Smooth muscle cell (in vitro differentiated cells): Measurements from ENCODE around the gene CCSER2. TPM values are rescaled to one million over a fixed set of nuclear protein-coding genes. Genes with fewer than 3 reads are reported as not detected.

Source experiments
- DNase-seq: peaks from one replicate; lab custom pipeline; 2025; ENCODE audit not compliant: unreplicated experiment; lab: John Stamatoyannopoulos, UW
- H2AFZ ChIP-seq: fragments of 200-600 bp; sonication (generic); 2 replicates; pipeline ENCODE4 v1.6.0; 2016; ENCODE audit warnings: antibody characterized with exemption, low read depth, mild to moderate bottlenecking
- H3F3A ChIP-seq: fragments of 200-600 bp; sonication (generic); 2 replicates; pipeline ENCODE4 v1.6.0; 2017; ENCODE audit warnings: antibody characterized with exemption, low read depth
- H3K27ac ChIP-seq: fragments of 200-600 bp; sonication (generic); 2 replicates; pipeline ENCODE4 v1.5.1; 2016; ENCODE audit warnings: low read depth, mild to moderate bottlenecking
- H3K27me3 ChIP-seq: fragments of 200-600 bp; sonication (generic); 2 replicates; pipeline ENCODE4 v1.6.1; 2016; ENCODE audit warnings: low read depth, mild to moderate bottlenecking
- H3K36me3 ChIP-seq: fragments of 200-600 bp; sonication (generic); 2 replicates; pipeline ENCODE4 v1.5.1; 2016; ENCODE audit warnings: low read depth
- H3K4me1 ChIP-seq: fragments of 200-600 bp; sonication (generic); 2 replicates; pipeline ENCODE4 v1.5.1; 2016; ENCODE audit warnings: low read depth
- H3K4me2 ChIP-seq: fragments of 200-600 bp; sonication (generic); 2 replicates; pipeline ENCODE4 v1.6.0; 2016; ENCODE audit warnings: mild to moderate bottlenecking
- H3K4me3 ChIP-seq: fragments of 200-600 bp; sonication (generic); 2 replicates; pipeline ENCODE4 v1.5.1; 2016; ENCODE audit warnings: mild to moderate bottlenecking
- H3K79me2 ChIP-seq: fragments of 200-600 bp; sonication (generic); 2 replicates; pipeline ENCODE4 v1.6.0; 2016; ENCODE audit warnings: low read depth, mild to moderate bottlenecking
- H3K9ac ChIP-seq: fragments of 200-600 bp; sonication (generic); 2 replicates; pipeline ENCODE4 v1.6.0; 2016; ENCODE audit warnings: low read depth
- H3K9me3 ChIP-seq: fragments of 200-600 bp; sonication (generic); replicated peaks from 2 replicates; pipeline ENCODE4 v1.5.1; 2016; ENCODE audit warnings: low read depth
- H4K20me1 ChIP-seq: fragments of 200-600 bp; sonication (generic); 2 replicates; pipeline ENCODE4 v1.6.0; 2016; ENCODE audit warnings: low read depth
- CTCF ChIP-seq: fragments of 200-600 bp; sonication (generic); IDR thresholded peaks from 2 replicates; pipeline ENCODE4 v1.5.1; 2017; ENCODE audit warnings: borderline replicate concordance, mild to moderate bottlenecking, antibody characterized with exemption; ENCODE audit not compliant: insufficient read depth, poor library complexity, severe bottlenecking
- WGBS: methylation state at CpG from one replicate; pipeline ENCODE4 v1.1.7; 2016; ENCODE audit warnings: low lambda C conversion rate; 5-methylcytosine and 5-hydroxymethylcytosine counted together
- polyA plus RNA-seq: library from polyadenylated mRNA; unstranded; fragments of >200 nt; fragmentation: Nextera tagmentation; extraction: Ambion mirVana; gene quantifications from 2 replicates; pipeline ENCODE4 v1.2.1, GENCODE V29; 2016
- total RNA-seq: library from RNA; depleted of rRNA; stranded (reverse); fragments of >200 nt; gene quantifications from 2 replicates; pipeline ENCODE4 v1.2.3, GENCODE V29; 2014

Gene CCSER2
- total and polyA plus RNA-seq, 2 experiments from 2014 or later = 32.8 to 42.1 TPM

DNA sequence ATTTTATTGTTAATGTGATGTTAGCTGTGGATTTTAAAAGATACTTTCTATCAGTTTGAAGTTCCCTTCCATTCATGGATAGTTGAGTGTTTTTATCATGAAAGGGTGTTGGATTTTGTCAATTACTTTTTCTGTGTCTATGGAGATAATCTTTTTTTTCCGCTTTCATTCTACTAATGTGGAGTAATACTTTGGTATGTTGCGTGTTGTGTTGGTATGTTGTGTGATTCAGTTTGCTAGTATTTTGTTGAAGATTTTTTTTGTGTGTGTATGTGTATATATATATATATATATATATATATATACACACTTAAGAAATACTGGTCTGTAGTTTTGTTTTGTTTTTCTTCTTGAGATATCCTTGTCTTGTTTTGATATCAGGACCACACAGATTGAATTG is 100.3 kb downstream of the CCSER2 start:
- H3K4me1 ChIP-seq = peaks cover 25% of the 10 kb centered on the region
- H4K20me1 ChIP-seq = peaks cover 25% of the 10 kb centered on the region
- H3K4me2 ChIP-seq = no peak overlapping the region
- H3K27ac ChIP-seq = peak overlapping the region; percentile 29
- 96% methylated on average over 2 of the region's 2 CpGs for WGBS
- peaks cover 70% of the 10 kb centered on the region for H3K79me2 ChIP-seq
- no peaks in the 10 kb centered on the region for H3K36me3 ChIP-seq
- TF ChIP-seq CTCF = no peak
- H3K9ac ChIP-seq = no peak overlapping the region
- no peak overlapping the region for H3K4me3 ChIP-seq
- no peak for DNase-seq
- no peaks in the 10 kb centered on the region for H3K9me3 ChIP-seq
- H2AFZ ChIP-seq = no peak overlapping the region
- no peaks in the 10 kb centered on the region for H3K27me3 ChIP-seq
- H3F3A ChIP-seq = peaks cover 12% of the 10 kb centered on the region

- peak; percentile 57 for TF ChIP-seq CTCF
- WGBS = 74% methylated on average over 2 of the region's 2 CpGs
Measured at GRCh38 chr10:84429926-84430520, 101.6 kb downstream of the CCSER2 start.

GRCh38 chr10:84432891-84433290 is 104.5 kb downstream of the CCSER2 start:
- WGBS = 84% methylated on average over 5 of the region's 5 CpGs
- no peaks in the 10 kb centered on the region for H3K27me3 ChIP-seq
- no peak overlapping the region for H3K4me2 ChIP-seq
- peaks cover 79% of the 10 kb centered on the region for H3K79me2 ChIP-seq
- no peak overlapping the region for H3K4me3 ChIP-seq
- no peaks in the 10 kb centered on the region for H3K36me3 ChIP-seq
- H4K20me1 ChIP-seq = peaks cover 30% of the 10 kb centered on the region
- H3F3A ChIP-seq = no peaks in the 10 kb centered on the region
- no peak for TF ChIP-seq CTCF
- H3K4me1 ChIP-seq = no peaks in the 10 kb centered on the region
- H2AFZ ChIP-seq = no peak overlapping the region
- DNase-seq = no peak
- no peak overlapping the region for H3K9ac ChIP-seq
- no peaks in the 10 kb centered on the region for H3K9me3 ChIP-seq
- no peak overlapping the region for H3K27ac ChIP-seq

More at GRCh38 chr10:84429926-84430520, 101.6 kb downstream of the CCSER2 start:
- Histone ChIP-seq H3K36me3 (no peaks in the 10 kb centered on the region), H4K20me1 (peaks cover 25% of the 10 kb centered on the region), H3K9me3 (no peaks in the 10 kb centered on the region), H3K4me1 (peaks cover 14% of the 10 kb centered on the region), H2AFZ (no peak overlapping the region), H3K4me3 (no peak overlapping the region), H3K9ac (no peak overlapping the region), H3K27me3 (no peaks in the 10 kb centered on the region), H3K27ac (no peak overlapping the region), H3K4me2 (no peak overlapping the region), H3K79me2 (peaks cover 79% of the 10 kb centered on the region), H3F3A (peaks cover 4% of the 10 kb centered on the region)
- DNase-seq = no peak

DNA sequence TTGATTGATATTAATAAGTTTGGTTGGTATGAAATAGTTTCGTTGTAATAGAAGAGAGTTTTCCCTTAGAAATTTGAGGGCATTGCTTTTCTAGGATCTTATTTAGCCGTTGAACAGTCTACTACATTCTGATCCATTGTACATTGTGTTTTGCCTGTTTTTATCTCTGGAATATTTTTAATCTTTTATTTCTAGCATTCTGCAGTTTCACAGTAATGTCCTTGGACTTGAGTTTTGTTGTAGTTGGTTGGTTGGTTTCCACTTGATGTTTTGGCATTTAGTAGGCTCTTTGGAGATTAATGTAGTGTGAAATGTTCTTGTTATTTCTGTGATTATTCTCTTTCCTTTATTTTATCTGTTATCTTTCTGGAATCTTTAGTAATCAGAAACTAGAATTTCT is 112.4 kb downstream of the CCSER2 start:
- Histone ChIP-seq H3K79me2 (peaks cover 6% of the 10 kb centered on the region), H3K4me1 (no peaks in the 10 kb centered on the region), H3K27ac (no peak overlapping the region), H3K27me3 (no peaks in the 10 kb centered on the region), H3K4me2 (no peak overlapping the region), H3K4me3 (no peak overlapping the region), H3F3A (no peaks in the 10 kb centered on the region), H3K36me3 (peaks cover 15% of the 10 kb centered on the region), H4K20me1 (peaks cover 6% of the 10 kb centered on the region), H3K9me3 (no peaks in the 10 kb centered on the region), H3K9ac (no peak overlapping the region), H2AFZ (no peak overlapping the region)
- WGBS = 79% methylated on average over 2 of the region's 2 CpGs
- DNase-seq = no peak
- TF ChIP-seq CTCF = no peak
